HEK293T (cell line): ENCODE results near the gene OSER1.

ENCODE experiments used
- ARNT ChIP-seq: fragments of 450-650 bp; IDR thresholded peaks from 2 replicates; pipeline ENCODE4 v1.6.1; 2017; ENCODE audit warnings: mild to moderate bottlenecking
- BHLHE40 ChIP-seq: fragments of 450-650 bp; IDR thresholded peaks from 2 replicates; pipeline ENCODE4 v1.6.1; 2016; ENCODE audit warnings: mild to moderate bottlenecking, moderate library complexity, borderline replicate concordance
- HDGF ChIP-seq: fragments of 450-650 bp; IDR thresholded peaks from 2 replicates; pipeline ENCODE4 v1.6.1; 2017; ENCODE audit warnings: antibody characterized with exemption, borderline replicate concordance
- LEF1 ChIP-seq: fragments of 450-650 bp; IDR thresholded peaks from 2 replicates; pipeline ENCODE4 v1.6.1; 2017; ENCODE audit warnings: mild to moderate bottlenecking, borderline replicate concordance
- SP1 ChIP-seq: fragments of 450-650 bp; IDR thresholded peaks from 2 replicates; pipeline ENCODE4 v1.6.1; 2017
- TARDBP ChIP-seq: fragments of 450-650 bp; IDR thresholded peaks from 2 replicates; pipeline ENCODE4 v1.6.1; 2016

DNA sequence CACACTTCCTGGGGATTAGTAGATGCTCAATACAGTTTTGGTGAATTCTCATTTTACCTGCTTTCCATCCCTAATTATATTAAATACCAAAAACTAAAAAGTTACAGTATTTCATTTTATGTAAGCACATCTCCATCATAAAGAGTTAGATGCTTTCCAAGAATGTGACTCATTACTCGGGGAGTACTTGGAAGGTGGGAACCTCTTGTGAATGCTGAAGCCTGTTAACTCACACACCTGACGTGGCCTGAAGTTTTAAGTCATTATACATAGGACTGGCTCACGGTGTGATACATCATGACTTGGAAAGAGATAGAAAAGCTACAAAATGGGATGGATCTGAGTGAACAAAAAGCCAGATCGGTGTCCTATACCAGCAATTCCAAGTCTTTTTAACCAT lies 2.2 kb upstream of the OSER1 start:
- no peak for TF ChIP-seq ARNT
- no peak for TF ChIP-seq LEF1
- TF ChIP-seq TARDBP: no peak
- no peak for TF ChIP-seq SP1
- TF ChIP-seq BHLHE40: no peak
- TF ChIP-seq HDGF: no peak
